ENCODE data around the gene ELK3.

GRCh38 chr12:96257550-96258103 lies 63.5 kb downstream of the ELK3 start:
- no peak for TF ChIP-seq POLR2AphosphoS5 (IDR thresholded peaks at IDR 0.05; ENCODE audit: low read depth, low read length)
- no peak for TF ChIP-seq POLR2A (IDR thresholded peaks at IDR 0.05; ENCODE audit: low read depth, low read length)
- no peak for TF ChIP-seq TAF1 (IDR thresholded peaks at IDR 0.05; ENCODE audit: borderline replicate concordance, low read depth, low read length)
